ENCODE data around the gene FXYD4.

GRCh38 chr10:43392748-43393147 is 21.3 kb downstream of the FXYD4 start:
- no peak for TF ChIP-seq HMGXB4 (CRISPR knock-in tag; IDR thresholded peaks at IDR 0.05)
- no peak for TF ChIP-seq CTCF (IDR thresholded peaks at IDR 0.05)
- no peak for TF ChIP-seq CREB1 (CRISPR knock-in tag; IDR thresholded peaks at IDR 0.05)
- TF ChIP-seq MAX (CRISPR knock-in tag; IDR thresholded peaks at IDR 0.05), result no peak
- TF ChIP-seq NR2C2 (CRISPR knock-in tag; IDR thresholded peaks at IDR 0.05), result no peak
- no peak for TF ChIP-seq JUN (CRISPR knock-in tag; IDR thresholded peaks at IDR 0.05)
- no peak for TF ChIP-seq MLX (CRISPR knock-in tag; IDR thresholded peaks at IDR 0.05)

Measured in WTC11 (cell line).